Measurements from ENCODE around the gene SETD3. TPM values are rescaled to one million over a fixed set of nuclear protein-coding genes. Genes with fewer than 3 reads are reported as not detected.

Gene SETD3
- total RNA-seq (10 to 100 TPM; 59.3 to 60.9 TPM), polyA plus RNA-seq (10 to 100 TPM; 36.4 to 40.2 TPM)
- long read RNA-seq, donor 1, transcript SETD3-202 (13 exons, 2,878 nt) = major isoform, 8 of 19 reads
- long read RNA-seq, donor 1, partial matches to known transcripts = 11 of 19 reads
- long read RNA-seq, donor 1, other reads (novel, unspliced or antisense) = 0 of 19 reads
- long read RNA-seq, donor 2, partial matches to known transcripts = 8 of 9 reads
- long read RNA-seq, donor 2, other reads (novel, unspliced or antisense) = 0 of 9 reads
- long read RNA-seq, donor 3, partial matches to known transcripts = 7 of 12 reads
- long read RNA-seq, donor 3, other reads (novel, unspliced or antisense) = 0 of 12 reads
- long read RNA-seq, donor 4, partial matches to known transcripts = 0 of 2 reads
- long read RNA-seq, donor 4, other reads (novel, unspliced or antisense) = 0 of 2 reads
- long read RNA-seq, donor 5, transcript SETD3-202 (13 exons, 2,878 nt) = major isoform, 8 of 10 reads
- long read RNA-seq, donor 5, partial matches to known transcripts = 0 of 10 reads
- long read RNA-seq, donor 5, other reads (novel, unspliced or antisense) = 0 of 10 reads

DNA sequence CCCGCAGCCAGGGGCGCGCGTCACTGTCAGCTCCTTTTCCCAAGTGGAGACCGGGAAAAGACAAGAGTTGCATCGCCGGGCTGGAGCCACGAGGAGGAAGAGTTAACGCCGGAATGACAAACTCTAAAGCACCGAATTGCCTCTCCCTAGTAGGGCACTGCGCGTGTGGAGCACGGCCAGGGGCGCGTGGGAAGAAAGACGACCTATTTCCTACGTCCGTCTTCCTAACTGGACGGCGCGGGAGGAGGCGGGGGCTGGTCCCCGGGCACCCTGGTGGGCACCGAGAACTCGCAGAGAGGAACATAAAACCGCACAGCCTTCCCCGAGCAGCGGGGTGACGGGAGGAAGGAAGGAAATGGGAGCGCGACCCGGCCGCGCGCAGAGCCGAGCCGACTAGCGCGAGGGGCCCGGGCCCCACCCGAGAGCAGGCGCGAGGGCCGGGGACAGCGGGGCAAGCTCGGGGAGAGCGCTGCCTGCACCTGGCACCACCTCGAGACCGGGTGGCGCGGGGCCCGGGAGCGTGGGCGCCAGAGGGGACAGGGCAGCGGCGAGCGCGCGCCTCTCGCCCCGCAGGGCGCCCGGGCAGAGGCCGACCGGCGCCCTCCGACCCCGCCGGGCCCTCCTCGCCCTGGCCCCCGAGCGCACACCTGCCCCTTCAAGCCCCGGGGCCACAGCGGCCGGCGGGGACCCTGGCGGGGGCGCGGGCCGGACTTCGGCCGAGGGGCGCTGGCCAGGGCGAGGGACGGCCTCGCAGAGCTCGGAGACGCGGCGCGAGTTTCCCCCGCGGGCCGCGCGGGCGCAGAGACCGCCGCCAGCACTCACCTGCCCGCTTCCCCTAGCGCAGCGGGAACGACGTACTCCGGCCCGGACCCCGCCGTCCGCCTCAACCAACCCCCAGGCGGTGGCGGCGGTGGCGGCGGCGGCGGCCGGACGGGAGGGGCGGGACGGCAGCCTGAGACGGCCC, at the start of gene SETD3:
TSS of gene SETD3 (minus strand) at position 954 of the 964 bp plus-strand sequence. CDS start 15,054 bp downstream, outside the sequence.
- Histone ChIP-seq H3K27ac (ENCODE audit: low read depth in 1 of 2, low read length in 1 of 2) (peak within 1 kb of the TSS; percentile 93 to 98), H3K9ac (ENCODE audit: insufficient read depth in 1 of 2, low read length in 2 of 2) (peak within 1 kb of the TSS; percentile 92 to 98), H3K9me3 (ENCODE audit: control insufficient read depth in 4 of 4, insufficient read depth in 3 of 4, low read length in 3 of 4) (no peaks in the 10 kb centered on the region), H3K36me3 (ENCODE audit: control insufficient read depth in 4 of 4, insufficient read depth in 4 of 4, low read length in 4 of 4) (peaks cover 0 to 2% (median 0%) of the 10 kb centered on the region in 4 donors), H3K4me3 (peak within 1 kb of the TSS; percentile 93), H3K4me1 (ENCODE audit: control insufficient read depth in 5 of 5, insufficient read depth in 5 of 5, low read length in 5 of 5) (peaks cover 5 to 27% (median 16%) of the 10 kb centered on the region in 5 donors), H3K27me3 (ENCODE audit: control insufficient read depth in 3 of 3, insufficient read depth in 3 of 3, low read length in 2 of 3) (no peaks in the 10 kb centered on the region)
- ATAC-seq (ENCODE audit: insufficient read depth, low FRiP score) (peak; percentile 1), DNase-seq (peak; percentile 46 to 58 (median 51))
- 0 to 1% methylated on average over 67 to 121 of the region's 122 CpGs for WGBS, 2 donors
- no peak for TF ChIP-seq CTCF (IDR thresholded peaks at IDR 0.05; ENCODE audit: control extremely low read depth, extremely low read depth)

DNA sequence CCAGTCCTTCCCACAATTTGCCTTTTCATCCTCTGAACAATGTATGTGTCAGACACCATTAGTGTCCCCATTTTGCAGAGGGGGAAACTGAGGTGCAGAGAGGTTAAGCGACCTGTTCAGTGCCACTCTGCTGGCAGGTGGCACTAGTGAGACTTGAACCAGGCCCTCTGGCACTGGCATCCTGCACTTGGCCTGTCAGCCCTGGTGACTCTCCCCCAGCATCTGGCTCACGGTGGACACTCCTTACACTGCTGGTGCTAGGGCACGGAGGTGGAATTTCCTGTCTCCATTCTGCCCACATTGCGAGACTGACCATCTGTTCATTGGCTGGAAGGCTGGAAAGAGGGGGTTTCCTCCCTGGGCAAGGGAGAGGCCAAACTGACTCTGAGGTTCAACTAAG, 49.2 kb upstream of the SETD3 start:
- Histone ChIP-seq H3K4me3 (no peak overlapping the region), H3K27me3 (ENCODE audit: control insufficient read depth in 3 of 3, insufficient read depth in 3 of 3, low read length in 2 of 3) (no peaks in the 10 kb centered on the region), H3K27ac (ENCODE audit: low read depth in 1 of 2, low read length in 1 of 2) (no peak overlapping the region), H3K9ac (ENCODE audit: insufficient read depth in 1 of 2, low read length in 2 of 2) (no peak overlapping the region), H3K36me3 (ENCODE audit: control insufficient read depth in 4 of 4, insufficient read depth in 4 of 4, low read length in 4 of 4) (peaks cover 0 to 2% (median 0%) of the 10 kb centered on the region in 4 donors), H3K9me3 (ENCODE audit: control insufficient read depth in 4 of 4, insufficient read depth in 3 of 4, low read length in 3 of 4) (no peaks in the 10 kb centered on the region), H3K4me1 (ENCODE audit: control insufficient read depth in 5 of 5, insufficient read depth in 5 of 5, low read length in 5 of 5) (peaks cover 0 to 7% (median 0%) of the 10 kb centered on the region in 5 donors)
- 74 to 77% methylated on average over 4 of the region's 4 CpGs for WGBS, 2 donors
- ATAC-seq (ENCODE audit: insufficient read depth, low FRiP score) (no peak), DNase-seq (no peak)
- no peak for TF ChIP-seq CTCF (IDR thresholded peaks at IDR 0.05; ENCODE audit: control extremely low read depth, extremely low read depth)

DNA sequence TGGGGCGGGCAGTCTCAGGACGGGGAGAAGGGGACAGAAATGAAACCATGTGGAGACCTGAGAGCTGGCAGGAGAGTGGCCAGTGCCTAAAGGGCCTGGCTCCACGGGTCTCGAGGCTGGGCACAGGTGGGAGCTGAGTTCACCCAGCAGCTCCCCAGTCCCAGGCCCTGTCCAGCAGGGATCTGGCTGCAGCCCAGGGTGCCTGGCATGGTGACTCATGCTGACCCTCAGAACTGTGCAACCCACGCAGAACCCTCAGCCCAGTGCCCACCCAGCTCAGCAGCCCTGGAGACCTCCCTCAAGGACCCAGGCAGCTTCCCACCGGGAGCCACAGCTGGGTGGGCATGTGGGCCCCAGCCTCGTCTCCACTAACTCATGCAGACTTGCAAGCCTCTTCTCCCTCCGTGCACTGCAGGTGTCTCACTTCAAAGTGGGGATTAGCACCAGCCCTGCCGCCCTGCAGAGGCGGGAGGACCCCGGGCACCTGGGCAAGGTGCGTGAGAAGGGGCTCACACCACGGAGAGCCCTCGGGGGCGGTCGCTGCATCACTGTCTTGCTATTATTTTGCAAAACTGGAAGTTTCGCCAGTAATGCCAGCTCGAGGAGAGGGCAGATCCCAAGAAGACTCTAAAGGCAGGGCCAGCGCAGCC, 46.9 kb upstream of the SETD3 start:
- Histone ChIP-seq H3K9ac (ENCODE audit: insufficient read depth in 1 of 2, low read length in 2 of 2) (no peak overlapping the region), H3K27ac (ENCODE audit: low read depth in 1 of 2, low read length in 1 of 2) (no peak overlapping the region), H3K36me3 (ENCODE audit: control insufficient read depth in 4 of 4, insufficient read depth in 4 of 4, low read length in 4 of 4) (peaks cover 0 to 2% (median 0%) of the 10 kb centered on the region in 4 donors), H3K4me1 (ENCODE audit: control insufficient read depth in 5 of 5, insufficient read depth in 5 of 5, low read length in 5 of 5) (peaks cover 0 to 25% (median 12%) of the 10 kb centered on the region in 5 donors), H3K9me3 (ENCODE audit: control insufficient read depth in 4 of 4, insufficient read depth in 3 of 4, low read length in 3 of 4) (no peaks in the 10 kb centered on the region), H3K27me3 (ENCODE audit: control insufficient read depth in 3 of 3, insufficient read depth in 3 of 3, low read length in 2 of 3) (no peaks in the 10 kb centered on the region), H3K4me3 (no peak overlapping the region)
- DNase-seq (no peak), ATAC-seq (ENCODE audit: insufficient read depth, low FRiP score) (no peak)
- no peak for TF ChIP-seq CTCF (IDR thresholded peaks at IDR 0.05; ENCODE audit: control extremely low read depth, extremely low read depth)
- WGBS, 2 donors = 86 to 90% methylated on average over 19 of the region's 19 CpGs

Data from lung (tissue), 16 donors.